Activated T-helper 1 cell treated with anti-CD3 and anti-CD28 coated beads, Interleukin-2, amount 50 U/mL, for 16 hours (primary cell): ENCODE data around the gene SFTA2.
A peak's percentile ranks its signal among the peaks of the same experiment; 100 is the strongest.

Source experiments
- DNase-seq, 2 donors: peaks; one replicate each; pipeline ENCODE4 v3.0.0-alpha.2; 2020; ENCODE audit warnings: low read depth in 1 of 2, low spot score in 1 of 2

The SFTA2 gene

GRCh38 chr6:30890646-30891449, 41.1 kb downstream of the SFTA2 start:
- no peak for DNase-seq

- no peak for DNase-seq
Measured at GRCh38 chr6:30889921-30890645, 41.9 kb downstream of the SFTA2 start.

- no peak for DNase-seq
Measured at GRCh38 chr6:30889496-30889885, 42.5 kb downstream of the SFTA2 start.

GRCh38 chr6:30888816-30889495, 43.0 kb downstream of the SFTA2 start:
- DNase-seq = no peak

- no peak for DNase-seq
Measured at GRCh38 chr6:30887901-30888815, 43.8 kb downstream of the SFTA2 start.

GRCh38 chr6:30886897-30887255, 45.1 kb downstream of the SFTA2 start:
- DNase-seq = no peak

- no peak for DNase-seq
Measured at GRCh38 chr6:30885999-30886896, 45.7 kb downstream of the SFTA2 start.

GRCh38 chr6:30885481-30885998, 46.4 kb downstream of the SFTA2 start:
- no peak for DNase-seq

- DNase-seq = peak in 1 of 2 donors; percentile 15
Measured at GRCh38 chr6:30884521-30885480, 47.2 kb downstream of the SFTA2 start.

- DNase-seq = peak; percentile 18 to 21
Measured at GRCh38 chr6:30883685-30884520, 48.1 kb downstream of the SFTA2 start, which contains the start of gene DDR1. TSS of gene DDR1 (plus strand) at chr6:30884519. CDS start at chr6:30888730, 4,211 bp downstream.

- DNase-seq = no peak
Measured at GRCh38 chr6:30882759-30883684, 48.9 kb downstream of the SFTA2 start.

GRCh38 chr6:30882204-30882758, 49.7 kb downstream of the SFTA2 start:
- no peak for DNase-seq

GRCh38 chr6:30881392-30882203, 50.4 kb downstream of the SFTA2 start:
- DNase-seq = no peak
